GM19395 (cell line): Measurements from ENCODE around the gene UBE2O.
"Not testable (repeated sequence)": the region's sequence is repeated elsewhere in the genome, so short reads cannot be mapped to it uniquely, and the experiment has no call there.

Source experiments
- ATAC-seq: cut with Tn5 transposase; IDR thresholded peaks from one replicate; pipeline ENCODE4 v1.9.1; 2021; ENCODE audit warnings: mild to moderate bottlenecking, moderate library complexity; ENCODE audit not compliant: unreplicated experiment

UBE2O gene

DNA sequence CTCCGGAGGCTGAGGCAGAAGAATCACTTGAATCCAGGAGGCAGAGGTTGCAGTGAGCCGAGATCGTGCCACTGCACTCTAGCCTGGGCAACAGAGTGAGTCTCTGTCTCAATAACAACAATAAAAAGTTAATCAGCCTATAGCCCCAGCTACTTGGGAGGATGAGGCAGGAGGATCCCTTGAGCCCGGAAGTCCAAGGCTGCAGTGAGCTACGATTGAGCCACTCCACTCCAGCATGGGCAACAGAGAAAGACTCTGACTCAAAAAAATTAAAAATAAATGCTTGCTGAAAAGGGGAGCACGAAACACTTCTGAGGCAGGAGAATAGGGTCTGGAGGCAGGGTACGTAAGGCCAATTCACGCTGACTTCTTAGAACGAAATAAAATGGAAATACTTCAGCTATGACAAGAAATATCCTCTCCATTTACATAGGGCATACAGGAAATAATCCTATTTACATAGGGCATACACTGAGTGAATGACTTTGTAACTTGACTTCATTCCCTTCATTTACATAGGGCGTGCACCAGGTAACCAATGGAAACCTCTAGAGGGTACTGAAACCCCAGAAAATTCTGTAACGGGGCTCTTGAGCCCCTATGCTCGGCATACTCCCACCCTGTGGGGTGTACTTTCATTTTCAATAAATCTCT is 96.0 kb downstream of the UBE2O start:
- no peak for ATAC-seq

DNA sequence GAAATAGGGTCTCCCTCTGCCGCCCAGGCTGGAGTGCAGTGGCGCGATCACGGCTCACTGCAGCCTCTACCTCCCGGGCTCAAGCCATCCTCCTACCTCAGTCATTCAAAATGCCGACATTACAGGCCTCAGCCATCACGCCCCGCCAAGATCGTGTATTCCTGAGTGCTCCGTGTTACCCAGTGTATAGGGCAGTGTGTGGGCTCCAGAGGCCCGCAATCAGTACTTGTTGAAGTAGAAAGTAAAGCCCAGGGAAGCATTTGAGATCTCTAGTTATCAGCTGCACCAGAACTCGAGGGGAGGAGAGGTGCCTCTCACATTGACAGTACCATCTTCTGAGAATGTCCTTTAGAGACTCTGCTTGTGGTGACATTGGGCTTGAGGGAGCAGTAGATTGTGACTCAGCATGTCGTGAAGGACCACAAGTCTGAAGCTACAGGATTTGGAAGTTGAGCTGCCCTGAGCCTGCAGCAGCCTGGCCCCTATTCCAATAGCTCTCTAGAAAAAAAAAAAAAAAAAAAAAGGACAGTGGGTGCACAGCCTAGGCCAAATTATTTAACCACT is 98.1 kb downstream of the UBE2O start:
- no peak for ATAC-seq

DNA sequence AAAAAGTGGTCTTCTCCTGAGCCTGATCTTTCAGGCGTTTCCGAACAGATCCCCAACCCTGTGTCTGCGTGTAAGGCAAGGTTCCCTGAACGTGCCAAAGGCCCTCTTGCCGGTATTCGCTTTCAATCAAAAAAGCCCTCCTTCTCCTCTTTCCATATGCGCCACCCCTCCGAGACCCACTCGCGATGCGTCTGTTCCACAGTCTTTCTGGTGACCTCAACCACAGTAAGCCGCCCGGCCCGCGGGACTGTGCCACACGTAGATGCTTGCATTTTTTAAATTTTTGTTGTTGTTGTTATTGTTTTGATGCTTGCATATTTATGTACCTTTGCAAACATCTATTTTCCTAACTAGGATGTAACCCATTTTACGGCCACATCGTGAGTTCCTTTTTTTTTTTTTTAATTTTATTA is 98.6 kb downstream of the UBE2O start:
- no peak for ATAC-seq

DNA sequence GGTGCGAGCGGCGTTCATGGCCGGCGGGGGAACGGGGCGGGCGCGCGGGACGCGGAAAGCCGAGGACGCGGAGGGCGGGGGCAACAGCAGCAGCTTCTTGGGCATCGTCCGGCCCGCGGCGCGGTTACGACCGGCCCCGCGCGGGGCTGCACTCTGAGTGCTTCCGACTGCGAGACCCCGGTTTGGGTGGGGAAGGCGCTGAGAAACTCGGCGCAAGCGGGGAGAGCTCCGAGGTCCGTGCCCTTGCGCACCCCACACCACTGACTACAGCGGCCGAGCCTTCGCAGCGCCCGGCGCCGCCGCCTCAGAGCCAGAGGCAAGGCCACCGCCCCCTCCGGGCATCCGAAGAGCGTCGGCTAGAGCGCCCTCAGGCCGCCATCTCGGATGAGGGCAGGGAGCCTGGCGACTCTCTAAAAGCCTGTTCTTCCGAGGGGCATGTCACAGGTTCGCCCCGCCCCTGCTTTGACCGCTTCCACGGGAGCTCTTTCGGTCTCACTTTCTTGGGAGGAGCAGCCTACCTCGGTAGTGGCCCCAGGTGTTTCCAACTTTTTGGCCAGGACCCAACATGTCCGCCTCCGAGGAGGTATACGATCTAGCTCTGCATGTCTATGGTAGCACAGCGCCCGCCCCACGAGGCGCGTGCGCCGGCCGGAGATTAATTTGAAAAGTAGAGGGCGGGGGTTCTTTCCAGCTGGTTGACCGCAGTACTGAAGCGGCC is 99.2 kb downstream of the UBE2O start, which contains the start of gene PRPSAP1:
Gene PRPSAP1 (minus strand): TSS at position 318 of the 718 bp plus-strand sequence. CDS start 213 bp downstream, at position 105.
- peak; percentile 84 for ATAC-seq

DNA sequence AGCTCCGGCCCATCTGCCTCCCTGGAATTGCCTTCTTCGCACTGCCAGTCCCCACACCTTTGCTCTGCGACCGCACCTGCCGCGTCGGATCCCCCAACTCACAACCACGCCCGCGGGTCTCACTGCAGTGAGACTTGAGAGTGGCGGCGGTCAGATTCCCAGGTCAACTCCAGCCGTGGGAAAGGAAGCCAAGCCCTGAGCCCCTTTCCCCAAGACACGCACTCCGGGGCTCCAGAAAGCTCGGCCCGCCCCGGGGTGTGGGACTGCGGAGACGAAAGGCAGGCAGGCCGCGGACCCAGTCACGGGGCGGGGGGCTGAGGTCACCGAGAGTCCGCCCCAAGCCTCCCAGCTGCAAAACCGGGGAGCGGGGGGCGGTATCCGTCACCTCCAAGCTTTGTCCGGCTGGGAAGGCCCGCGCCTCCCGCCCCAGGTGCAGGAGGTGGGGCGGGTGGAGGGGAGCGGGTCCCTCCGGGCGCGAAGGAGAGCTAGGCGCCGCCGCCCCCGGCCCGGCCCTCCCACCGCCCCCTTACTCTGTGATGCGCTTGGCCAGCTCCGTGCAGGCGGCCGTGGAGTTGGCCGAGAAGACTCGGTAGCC is 99.9 kb downstream of the UBE2O start:
- peak; percentile 11 for ATAC-seq

DNA sequence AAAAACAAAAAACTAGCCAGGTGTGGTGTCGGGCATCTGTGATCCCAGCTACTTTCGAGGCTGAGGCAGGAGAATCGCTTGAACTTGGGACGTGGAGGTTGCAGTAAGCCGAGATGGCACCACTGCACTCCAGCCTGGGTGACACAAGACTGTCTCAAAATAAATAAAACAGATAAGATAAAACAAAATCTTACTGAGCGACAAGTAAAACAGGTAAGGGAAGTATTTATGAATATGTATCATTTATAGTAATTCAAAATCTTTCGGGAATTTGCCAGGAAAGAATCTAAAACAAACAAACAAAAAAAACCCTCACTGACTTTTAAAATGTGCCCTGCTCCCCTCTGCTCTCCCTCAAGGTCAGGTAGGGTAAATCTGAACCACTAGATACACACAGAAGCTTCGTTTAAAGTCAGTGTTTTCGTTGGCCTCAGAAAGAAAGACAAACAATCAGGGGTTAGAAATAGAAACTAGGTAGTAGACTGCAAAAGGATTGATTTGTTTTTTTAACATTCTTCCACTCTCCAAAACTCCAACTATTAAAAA is 101.4 kb downstream of the UBE2O start:
- no peak for ATAC-seq

DNA sequence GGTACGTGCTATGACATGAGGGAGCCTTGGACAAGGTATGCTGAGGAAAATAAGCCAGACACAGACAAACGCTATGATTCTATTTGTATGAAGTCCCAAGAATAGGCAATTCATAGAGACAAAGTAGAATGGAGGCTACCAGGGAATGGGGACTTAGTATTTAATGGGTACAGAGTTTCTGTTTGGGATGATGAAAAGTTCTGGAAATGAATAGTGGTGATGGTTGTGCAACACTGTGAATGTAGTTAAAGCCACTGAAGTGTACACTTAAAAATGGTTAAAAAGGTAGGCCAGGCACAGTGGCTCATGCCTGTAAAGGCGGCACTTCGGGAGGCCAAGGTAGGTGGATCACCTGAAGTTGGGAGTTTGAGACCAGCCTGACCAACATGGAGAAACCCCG is 102.5 kb downstream of the UBE2O start:
- ATAC-seq, result no peak

DNA sequence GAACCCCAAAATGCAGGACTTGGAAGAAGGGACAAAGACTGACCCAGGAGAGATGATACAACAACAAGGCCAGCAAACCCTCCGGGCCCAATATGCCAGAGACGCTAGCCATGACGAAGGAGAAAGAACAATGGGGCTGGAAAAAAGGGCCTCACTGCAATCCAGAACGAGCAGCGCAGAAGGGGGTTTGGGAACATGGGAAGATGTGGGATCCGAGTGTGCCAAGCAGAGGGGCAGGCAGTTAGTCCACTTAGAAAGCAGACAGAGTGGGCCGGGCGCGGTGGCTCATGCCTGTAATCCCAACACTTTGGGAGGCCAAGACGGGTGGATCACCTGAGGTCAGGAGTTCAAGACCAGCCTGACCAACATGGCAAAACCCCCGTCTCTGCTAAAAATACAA is 106.0 kb downstream of the UBE2O start:
- not testable (repeated sequence) for ATAC-seq

DNA sequence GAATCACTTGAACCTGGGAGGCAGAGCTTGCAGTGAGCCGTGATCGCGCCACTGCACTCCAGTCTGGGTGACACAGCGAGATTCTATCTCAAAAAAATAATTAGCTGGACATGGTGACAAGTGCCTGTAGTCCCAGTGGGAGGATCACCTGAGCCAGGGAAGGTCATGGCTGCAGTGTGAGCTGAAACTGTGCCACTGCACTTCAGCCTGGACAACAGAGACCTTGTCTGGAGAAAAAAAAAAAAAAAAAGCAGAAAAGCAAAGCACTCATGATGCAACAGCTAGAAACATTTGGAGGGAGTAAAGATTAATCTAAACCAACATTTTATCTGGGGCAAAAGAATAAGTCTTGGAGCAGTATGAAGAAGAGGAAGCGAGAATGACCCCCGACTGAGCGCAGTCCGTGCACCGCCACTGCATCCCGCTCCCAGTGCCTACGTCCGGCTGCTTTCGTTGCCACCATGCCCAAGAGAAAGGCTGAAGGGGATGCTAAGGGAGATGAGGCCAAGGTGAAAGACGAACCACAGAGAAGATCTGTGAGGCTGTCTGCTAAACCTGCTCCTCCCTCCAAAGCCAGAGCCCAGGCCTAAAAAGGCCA is 107.5 kb downstream of the UBE2O start:
- no peak for ATAC-seq

DNA sequence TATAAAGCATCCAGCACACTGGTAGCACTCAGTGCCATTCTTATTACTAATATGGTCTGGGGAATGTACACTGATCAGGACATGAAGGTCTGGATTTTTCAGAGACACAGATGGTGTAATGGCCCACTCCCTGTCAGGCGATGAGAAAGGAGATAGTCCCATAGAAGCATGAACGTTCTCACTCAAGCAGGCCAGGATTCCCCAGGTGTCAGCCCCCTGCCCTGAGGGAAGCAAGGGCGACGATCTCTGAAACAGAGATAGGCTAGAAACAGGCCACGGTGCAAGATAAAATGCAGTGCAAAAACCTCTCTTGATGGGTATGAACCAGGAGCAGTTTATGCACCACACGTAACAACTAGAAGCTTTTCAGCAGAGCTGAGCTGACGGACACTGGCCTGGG is 109.8 kb downstream of the UBE2O start:
- ATAC-seq, result no peak

DNA sequence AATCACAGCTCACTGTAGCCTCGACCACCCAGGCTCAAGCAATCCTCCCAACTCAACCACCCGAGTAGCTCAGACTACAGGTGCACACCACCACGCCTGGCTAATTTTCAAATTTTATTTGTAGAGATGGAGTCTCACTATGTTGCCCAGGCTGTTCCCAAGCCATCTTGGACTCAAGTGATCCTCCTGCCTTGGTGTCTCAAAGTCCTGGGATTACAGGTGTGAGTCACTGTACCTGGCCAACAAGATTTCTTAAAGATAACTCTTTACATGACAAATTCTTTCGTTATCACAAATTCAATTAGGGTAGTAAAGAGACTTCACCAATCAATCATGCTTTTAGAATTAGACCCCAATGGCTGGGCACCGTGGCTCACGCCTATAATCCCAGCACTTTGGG is 111.7 kb downstream of the UBE2O start:
- ATAC-seq, result no peak
